Upper lobe of right lung (tissue), 1 donor: Measurements from ENCODE around the gene SLC25A45. TPM values are rescaled to one million over a fixed set of nuclear protein-coding genes. Genes with fewer than 3 reads are reported as not detected.

ENCODE experiments used
- ATAC-seq: fragments of 200-7000 bp; cut with Tn5 transposase; one replicate; pipeline ENCODE4 v1.9.1; 2020; ENCODE audit warnings: mild to moderate bottlenecking, moderate library complexity
- DNase-seq: peaks from one replicate; pipeline ENCODE4 v3.0.0-alpha.2; 2020
- H3K27ac ChIP-seq: fragments of 200-600 bp; one replicate; pipeline ENCODE4 v1.8.0; 2022
- H3K27me3 ChIP-seq: fragments of 200-600 bp; one replicate; pipeline ENCODE4 v1.8.0; 2022; ENCODE audit warnings: mild to moderate bottlenecking
- H3K36me3 ChIP-seq: fragments of 200-600 bp; one replicate; pipeline ENCODE4 v1.8.0; 2022
- H3K4me1 ChIP-seq: fragments of 200-600 bp; one replicate; pipeline ENCODE4 v1.8.0; 2022
- H3K4me3 ChIP-seq: fragments of 200-600 bp; one replicate; pipeline ENCODE4 v1.8.0; 2022; ENCODE audit warnings: mild to moderate bottlenecking
- H3K9me3 ChIP-seq: fragments of 200-600 bp; one replicate; pipeline ENCODE4 v1.8.0; 2022
- CTCF ChIP-seq: fragments of 200-600 bp; IDR thresholded peaks from one replicate; pipeline ENCODE4 v1.8.0; 2022; ENCODE audit warnings: antibody characterized with exemption
- intact Hi-C: fragments of 100-400 bp; cut with DNase I; formaldehyde crosslinking; loops from one replicate; pipeline ENCODE4 v1.11.0; 2022
- total RNA-seq: library from RNA; stranded (reverse); fragmentation: NEBNext Ultra II Directional; extraction: Animal tissue kit (Norgen Biotek cat#: 25700); gene quantifications from one replicate; pipeline ENCODE4 v1.2.1, GENCODE V29; 2021
- donor health status: DM: no; HTN: yes; CAD: no; lungs with severe emphysema.

The SLC25A45 gene
- total RNA-seq, 1 donor from 2014 or later, result 11.5 TPM

GRCh38 chr11:65388731-65389130 lies 6.3 kb upstream of the SLC25A45 start:
- DNase-seq, result no peak
- no peaks in the 10 kb centered on the region for H3K9me3 ChIP-seq
- no peaks in the 10 kb centered on the region for H3K27me3 ChIP-seq
- ATAC-seq, result no peak
- H3K36me3 ChIP-seq, result peaks cover 8% of the 10 kb centered on the region
- no peak overlapping the region for H3K27ac ChIP-seq
- peak overlapping the region; percentile 97 for H3K4me3 ChIP-seq
- peaks cover 70% of the 10 kb centered on the region for H3K4me1 ChIP-seq
- TF ChIP-seq CTCF, result no peak
- intact Hi-C loops, result no loop called here

GRCh38 chr11:65386307-65387140 lies 4.1 kb upstream of the SLC25A45 start, which contains the start of gene FRMD8:
TSS of gene FRMD8 (plus strand) at chr11:65386637. CDS start at chr11:65387037, 400 bp downstream.
- H3K36me3 ChIP-seq, result no peaks in the 10 kb centered on the region
- peaks cover 84% of the 10 kb centered on the region for H3K4me1 ChIP-seq
- H3K27ac ChIP-seq, result peak within 1 kb of the TSS; percentile 98
- peak; percentile 83 for ATAC-seq
- H3K27me3 ChIP-seq, result no peaks in the 10 kb centered on the region
- peak; percentile 97 for DNase-seq
- intact Hi-C loops, result no loop called here
- no peak for TF ChIP-seq CTCF
- peak within 1 kb of the TSS; percentile 97 for H3K4me3 ChIP-seq
- H3K9me3 ChIP-seq, result no peaks in the 10 kb centered on the region

- intact Hi-C loops, result no loop called here
- ATAC-seq (no peak), DNase-seq (no peak)
- Histone ChIP-seq H3K27ac (peak overlapping the region; percentile 98), H3K4me1 (peaks cover 75% of the 10 kb centered on the region), H3K36me3 (no peaks in the 10 kb centered on the region), H3K27me3 (no peaks in the 10 kb centered on the region), H3K9me3 (no peaks in the 10 kb centered on the region), H3K4me3 (no peak overlapping the region)
- no peak for TF ChIP-seq CTCF
These were observed 1.9 kb upstream of the SLC25A45 start for GRCh38 chr11:65384301-65384889.

GRCh38 chr11:65383778-65384177 lies 1.3 kb upstream of the SLC25A45 start:
- no peaks in the 10 kb centered on the region for H3K27me3 ChIP-seq
- no peaks in the 10 kb centered on the region for H3K9me3 ChIP-seq
- ATAC-seq (no peak), DNase-seq (no peak)
- peaks cover 69% of the 10 kb centered on the region for H3K4me1 ChIP-seq
- H3K27ac ChIP-seq, result peak overlapping the region; percentile 98
- no peak for TF ChIP-seq CTCF
- intact Hi-C loops, result no loop called here
- no peak overlapping the region for H3K4me3 ChIP-seq
- H3K36me3 ChIP-seq, result no peaks in the 10 kb centered on the region

- Histone ChIP-seq H3K27ac (peak overlapping the region; percentile 98), H3K36me3 (no peaks in the 10 kb centered on the region), H3K9me3 (no peaks in the 10 kb centered on the region), H3K4me1 (peaks cover 63% of the 10 kb centered on the region), H3K27me3 (no peaks in the 10 kb centered on the region), H3K4me3 (peak overlapping the region; percentile 57)
- intact Hi-C loops, result no loop called here
- ATAC-seq, result no peak
- TF ChIP-seq CTCF, result no peak
- DNase-seq, result peak; percentile 93
These were observed 440 bp upstream of the SLC25A45 start for GRCh38 chr11:65382804-65383368.
